ENCODE measurements around the gene CD8B.
A peak's percentile ranks its signal among the peaks of the same experiment; 100 is the strongest.
"Not testable (repeated sequence)": the region's sequence is repeated elsewhere in the genome, so short reads cannot be mapped to it uniquely, and the experiment has no call there.

Gene CD8B

DNA sequence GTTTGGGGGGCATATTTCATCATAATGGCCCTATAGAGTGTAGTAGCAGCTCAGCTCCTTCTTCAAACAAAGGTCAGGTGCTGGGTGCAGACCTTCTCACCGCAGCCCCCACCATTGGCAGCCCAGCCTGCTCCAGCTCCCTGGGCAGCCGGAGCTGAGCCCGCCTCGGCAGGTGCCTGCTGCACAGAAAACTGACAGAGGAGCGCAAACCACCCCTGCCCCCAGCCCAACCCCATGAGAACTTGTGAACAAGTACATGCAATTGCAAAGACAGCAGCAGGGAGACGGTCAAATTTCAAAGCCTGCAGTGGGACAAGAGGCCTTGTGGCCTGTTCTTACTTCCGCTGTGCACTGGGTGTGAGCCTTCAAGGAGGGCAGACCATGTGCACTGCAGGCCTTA, 22.2 kb downstream of the CD8B start:
- not testable (repeated sequence) for H3K4me3 ChIP-seq (ENCODE audit: low read length)

DNA sequence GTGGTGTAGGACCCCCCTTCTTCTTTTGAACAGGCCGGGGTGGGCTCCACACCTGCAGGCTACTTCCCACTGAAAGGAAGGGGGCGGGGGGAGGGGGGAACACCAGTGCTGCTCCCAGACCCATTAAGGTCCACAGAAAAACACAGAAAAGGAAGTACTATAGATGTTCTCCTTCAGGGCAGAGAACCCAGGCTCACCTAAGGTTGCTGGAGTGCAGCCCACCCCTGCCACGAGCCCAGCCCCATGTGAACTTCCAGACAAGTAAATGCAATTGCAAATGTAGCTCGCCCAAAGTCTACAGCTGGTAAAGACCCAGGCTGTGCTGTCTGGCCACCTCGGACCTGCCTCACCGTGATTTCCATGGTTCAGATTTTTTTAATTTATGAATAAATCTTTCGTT, 24.0 kb downstream of the CD8B start:
- H3K4me3 ChIP-seq (ENCODE audit: low read length); DNase-seq (ENCODE audit: low read depth, low spot score): not testable (repeated sequence)

More for the DNA sequence above, 22.2 kb downstream of the CD8B start:
- DNase-seq (ENCODE audit: low read depth, low spot score): not testable (repeated sequence)

DNA sequence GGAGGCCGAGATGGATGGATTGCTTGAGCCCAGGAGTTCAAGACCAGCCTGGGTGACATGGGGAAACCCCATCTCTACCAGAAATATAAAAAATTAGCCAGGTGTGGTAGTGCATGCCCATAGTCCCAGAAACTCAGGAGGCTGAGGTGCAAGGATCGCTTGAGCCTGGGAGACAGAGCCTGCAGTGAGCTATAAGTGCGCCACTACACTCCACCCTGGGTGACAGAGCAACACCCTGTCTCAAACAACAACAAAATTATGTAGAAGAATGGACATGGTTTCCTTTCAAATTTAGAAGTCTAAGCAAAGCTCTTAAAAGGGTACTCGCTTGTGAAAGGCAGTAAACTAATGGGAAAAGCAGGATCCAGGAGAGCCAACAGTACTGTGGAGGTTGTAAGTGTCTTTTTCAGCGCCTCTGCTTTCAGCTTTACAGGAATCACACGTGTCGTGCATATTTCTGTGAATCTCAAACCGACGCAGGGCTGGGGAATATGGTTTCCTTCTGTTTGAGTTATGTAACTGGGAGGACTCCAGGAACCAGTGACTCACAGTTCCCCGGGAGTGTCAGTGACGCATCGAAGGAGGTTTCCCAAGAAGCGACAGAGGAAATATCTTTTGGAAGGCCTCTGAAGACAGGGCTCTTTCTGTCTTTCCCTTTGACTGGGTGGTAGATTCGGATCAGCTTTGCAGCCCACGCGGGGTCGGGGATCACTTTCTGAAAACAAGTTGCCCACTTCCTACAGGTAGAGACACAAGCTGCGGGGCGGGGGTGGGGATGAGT, 24.6 kb downstream of the CD8B start:
- H3K4me3 ChIP-seq (ENCODE audit: low read length); DNase-seq (ENCODE audit: low read depth, low spot score): not testable (repeated sequence)

DNA sequence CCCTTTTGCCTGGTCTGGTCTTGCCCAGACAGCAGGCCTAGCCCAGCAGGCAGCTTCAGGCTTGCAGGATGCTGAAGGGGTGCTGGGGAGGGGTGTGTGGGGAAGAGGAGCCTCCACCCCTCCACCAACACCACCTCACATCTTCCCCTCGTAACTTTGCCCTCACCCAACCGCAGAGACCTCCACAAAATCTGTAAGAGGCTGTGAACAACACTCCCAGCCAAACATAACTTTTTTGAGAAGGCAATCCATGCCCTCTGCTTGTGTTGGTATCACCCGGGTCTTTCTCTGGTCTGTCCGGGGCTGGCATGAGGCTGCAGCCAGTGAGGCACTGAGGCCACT, 26.2 kb downstream of the CD8B start:
- not testable (repeated sequence) for H3K4me3 ChIP-seq (ENCODE audit: low read length); DNase-seq (ENCODE audit: low read depth, low spot score)

DNA sequence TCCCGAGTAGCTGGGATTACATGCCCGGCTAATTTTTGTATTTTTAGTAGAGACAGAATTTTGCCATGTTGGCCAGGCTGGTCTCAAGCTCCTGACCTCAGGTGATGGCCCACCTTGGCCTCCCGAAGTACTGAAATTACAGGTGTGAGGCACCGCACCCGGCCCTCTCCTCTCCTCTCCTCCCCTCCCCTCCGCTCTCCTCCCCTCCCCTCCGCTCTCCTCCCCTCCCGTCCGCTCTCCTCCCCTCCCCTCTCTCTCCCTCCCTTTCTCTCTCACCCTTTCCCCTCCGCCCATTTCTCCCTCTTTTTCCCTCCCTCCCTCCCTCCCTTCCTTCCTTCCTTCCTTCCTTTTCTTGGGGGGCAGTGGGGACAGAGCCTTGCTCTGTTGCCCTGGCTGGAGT, 28.4 kb downstream of the CD8B start:
- no peak for DNase-seq (ENCODE audit: low read depth, low spot score)
- no peak overlapping the region for H3K4me3 ChIP-seq (ENCODE audit: low read length)

DNA sequence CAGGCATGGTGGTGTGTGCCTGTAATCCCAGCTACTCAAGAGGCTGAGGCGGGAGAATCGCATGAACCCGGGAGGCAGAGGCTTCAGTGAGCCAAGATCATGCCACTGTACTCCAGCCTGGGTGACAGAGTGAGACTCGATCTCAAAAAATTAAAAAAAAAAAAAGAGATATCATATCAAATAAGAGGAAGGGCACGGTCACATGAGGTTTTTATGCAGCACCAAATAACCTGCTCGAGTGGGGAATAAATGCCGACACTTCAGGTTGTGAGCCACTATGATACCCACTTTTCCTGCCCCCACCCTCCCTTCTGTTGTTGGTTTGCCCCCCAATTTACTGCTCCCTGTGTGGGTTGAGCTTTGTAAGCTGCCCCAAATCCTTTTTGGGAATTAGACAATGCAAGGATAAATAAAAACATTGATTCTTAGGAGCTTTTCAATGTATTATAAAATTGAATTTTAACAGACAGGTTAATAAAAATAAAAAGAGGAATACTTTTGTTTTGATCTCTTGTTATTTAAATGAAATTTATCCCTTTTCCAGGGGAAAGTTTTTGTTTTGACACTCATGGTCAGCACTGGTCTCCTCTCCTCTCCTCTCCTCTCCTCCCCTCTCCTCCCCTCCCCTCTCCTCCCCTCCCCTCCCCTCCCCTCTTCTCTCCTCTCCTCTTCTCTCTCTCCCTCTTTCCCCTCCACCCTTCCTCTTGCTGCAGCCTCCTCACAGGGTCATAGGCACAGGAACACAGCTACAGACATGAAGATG, 29.2 kb downstream of the CD8B start:
- DNase-seq (ENCODE audit: low read depth, low spot score): no peak

DNA sequence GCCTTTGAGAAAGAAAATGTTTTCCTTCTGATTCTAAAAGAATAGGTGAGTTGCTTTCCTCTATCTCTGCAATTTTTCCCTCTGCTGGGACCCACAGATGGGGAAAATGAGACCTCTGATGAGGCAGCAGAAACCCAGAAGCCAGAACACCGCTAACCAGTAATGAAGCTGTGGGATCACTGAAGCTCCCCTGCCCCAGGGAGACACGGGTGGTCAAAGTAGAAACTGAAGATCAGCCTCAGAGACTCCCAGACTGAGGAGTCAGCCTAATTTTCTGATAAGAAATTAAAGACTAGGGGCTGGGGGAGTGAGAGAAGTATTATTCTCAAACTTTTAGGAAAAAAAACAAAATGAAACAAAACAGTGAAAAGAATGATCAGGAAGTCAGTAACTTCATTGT, 30.1 kb downstream of the CD8B start:
- no peak for DNase-seq (ENCODE audit: low read depth, low spot score)
- no peak overlapping the region for H3K4me3 ChIP-seq (ENCODE audit: low read length)

More for the DNA sequence above, 29.2 kb downstream of the CD8B start:
- no peak overlapping the region for H3K4me3 ChIP-seq (ENCODE audit: low read length)

DNA sequence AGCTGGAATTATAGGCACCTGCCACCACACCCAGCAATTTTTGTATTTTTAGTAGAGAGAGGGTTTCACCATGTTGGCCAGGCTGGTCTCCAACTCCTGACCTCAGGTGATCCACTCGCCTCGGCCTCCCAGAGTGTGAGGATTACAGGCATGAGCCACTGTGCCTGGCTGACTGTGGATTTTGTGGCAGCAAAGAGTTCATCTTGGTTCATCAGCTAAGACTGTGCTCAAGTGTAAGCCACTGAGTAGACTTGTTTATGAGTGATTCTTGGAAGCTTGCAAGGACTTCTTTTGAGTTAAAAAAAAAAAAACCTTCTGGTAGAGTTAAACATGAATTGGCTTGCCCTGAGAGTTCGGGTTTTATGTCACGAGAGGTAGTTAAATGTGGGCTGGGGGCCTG, 34.7 kb downstream of the CD8B start:
- no peak overlapping the region for H3K4me3 ChIP-seq (ENCODE audit: low read length)

DNA sequence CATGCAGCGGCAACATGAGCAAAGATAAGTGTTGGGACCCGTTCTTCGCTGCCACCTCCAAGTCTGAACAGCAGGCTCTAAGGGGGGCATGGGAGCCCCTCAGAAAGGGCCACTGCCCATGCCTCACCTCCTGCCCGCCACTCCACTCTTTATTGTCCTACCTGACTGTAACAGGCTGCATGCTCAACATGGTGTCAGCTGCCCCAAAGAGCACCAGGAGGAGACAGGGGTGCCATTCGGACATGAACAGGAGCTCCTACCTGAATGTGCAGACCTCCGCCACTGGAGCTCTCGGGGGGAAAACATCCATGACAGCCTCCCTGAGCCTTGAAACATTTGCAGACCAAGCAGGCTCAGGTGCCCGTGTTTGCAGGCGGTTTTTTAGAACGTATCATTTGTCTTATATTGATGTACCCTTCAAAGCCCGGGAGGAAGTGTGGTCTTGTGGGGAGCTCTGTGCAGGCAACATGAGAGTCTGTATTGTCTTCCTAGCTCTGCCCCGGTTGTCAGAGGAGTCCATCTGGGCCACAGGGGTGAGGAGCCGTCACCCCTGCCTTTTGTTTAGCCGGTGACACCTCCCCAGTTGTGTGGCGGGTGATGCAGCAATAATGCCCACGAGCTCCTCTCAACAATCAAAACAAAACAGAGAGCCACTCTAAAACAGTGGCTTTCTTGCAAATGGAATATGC, 35.8 kb downstream of the CD8B start:
- DNase-seq (ENCODE audit: low read depth, low spot score): peak; percentile 92
- peak overlapping the region; percentile 59 for H3K4me3 ChIP-seq (ENCODE audit: low read length)

More for the DNA sequence above, 34.7 kb downstream of the CD8B start:
- no peak for DNase-seq (ENCODE audit: low read depth, low spot score)

DNA sequence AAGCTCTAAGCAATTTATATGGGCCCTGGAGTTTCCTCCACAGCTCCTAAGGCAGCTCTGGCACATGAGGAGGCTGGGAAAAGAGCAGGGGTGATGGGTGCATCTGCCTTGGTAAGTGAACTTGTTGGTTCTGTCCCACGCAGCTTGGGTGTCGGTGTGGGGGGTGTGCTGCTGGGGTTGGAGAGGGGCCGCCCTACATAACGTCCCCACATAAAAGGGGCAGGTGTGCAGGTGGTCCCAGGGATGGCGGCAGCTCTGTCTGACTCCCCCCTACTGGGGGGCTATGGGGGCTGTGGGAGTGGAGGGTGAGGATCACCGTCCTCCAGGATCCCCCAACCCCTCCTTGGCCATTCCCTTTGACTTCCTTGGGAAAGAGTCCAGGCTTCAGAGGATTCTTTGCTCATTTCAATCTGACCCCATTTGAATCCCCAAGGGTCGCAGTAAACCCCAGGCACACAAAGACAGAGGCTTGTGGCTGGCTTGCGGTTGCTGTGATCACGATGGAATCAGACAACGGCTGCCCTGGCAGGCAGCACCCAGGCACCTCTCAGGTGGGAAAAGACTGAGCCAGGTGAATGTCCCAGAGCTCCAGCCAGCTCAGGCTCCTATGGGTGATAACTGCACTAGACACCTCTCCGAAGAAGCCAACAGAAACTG, 36.5 kb downstream of the CD8B start:
- H3K4me3 ChIP-seq (ENCODE audit: low read length): peak overlapping the region; percentile 59
- peak; percentile 90 for DNase-seq (ENCODE audit: low read depth, low spot score)

DNA sequence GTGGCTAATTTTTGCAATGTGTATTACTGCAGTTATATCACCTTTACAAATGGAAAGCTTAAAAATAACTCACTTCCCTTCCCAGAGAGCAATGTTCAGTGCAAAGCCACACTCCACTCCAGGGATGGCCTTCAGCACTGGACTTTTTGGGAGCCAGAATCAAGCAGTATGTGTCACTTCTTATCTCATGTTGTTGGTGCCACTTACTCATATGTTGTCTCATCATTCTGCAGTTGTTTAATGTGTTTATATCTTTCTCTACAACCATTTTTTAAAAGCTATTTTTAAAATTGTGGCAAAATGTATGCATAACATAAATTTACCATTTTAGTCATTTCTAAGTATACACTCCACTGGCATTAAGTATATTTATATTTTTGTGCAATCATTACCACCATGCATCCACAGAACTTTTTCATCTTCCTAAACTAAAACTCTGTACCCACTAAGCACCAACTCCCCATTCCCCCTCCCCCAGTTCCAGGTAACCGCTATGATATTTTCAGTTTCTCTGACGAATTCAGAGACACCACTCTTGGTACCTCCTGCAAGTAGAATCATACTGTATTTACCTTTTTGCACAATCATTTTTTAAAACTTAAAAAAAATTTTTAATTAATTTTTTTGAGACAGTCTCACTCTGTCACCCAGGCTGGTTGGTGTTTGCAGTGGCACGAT, 38.9 kb downstream of the CD8B start:
- no peak overlapping the region for H3K4me3 ChIP-seq (ENCODE audit: low read length)
- no peak for DNase-seq (ENCODE audit: low read depth, low spot score)

DNA sequence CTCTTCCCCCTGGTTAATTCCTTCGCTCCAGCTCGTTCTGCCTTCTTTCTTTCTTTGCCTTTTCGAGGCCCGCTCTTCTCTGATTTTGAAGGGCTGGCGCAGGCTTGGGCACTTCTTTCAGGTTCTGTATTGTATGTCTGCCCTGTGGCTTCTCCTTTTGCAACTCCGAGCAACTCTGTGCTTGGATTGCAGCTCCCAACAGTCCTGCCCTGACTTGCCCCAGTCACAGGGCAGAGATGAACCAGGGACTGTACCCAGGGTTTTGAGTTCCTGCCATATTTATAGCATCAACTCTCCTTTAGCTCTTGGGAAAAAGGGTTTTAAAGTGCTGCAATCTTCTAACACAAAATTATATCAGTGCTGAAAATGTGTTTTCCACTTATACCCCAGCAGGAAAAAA, 39.8 kb downstream of the CD8B start:
- DNase-seq (ENCODE audit: low read depth, low spot score): no peak
- H3K4me3 ChIP-seq (ENCODE audit: low read length): peak overlapping the region; percentile 39

DNA sequence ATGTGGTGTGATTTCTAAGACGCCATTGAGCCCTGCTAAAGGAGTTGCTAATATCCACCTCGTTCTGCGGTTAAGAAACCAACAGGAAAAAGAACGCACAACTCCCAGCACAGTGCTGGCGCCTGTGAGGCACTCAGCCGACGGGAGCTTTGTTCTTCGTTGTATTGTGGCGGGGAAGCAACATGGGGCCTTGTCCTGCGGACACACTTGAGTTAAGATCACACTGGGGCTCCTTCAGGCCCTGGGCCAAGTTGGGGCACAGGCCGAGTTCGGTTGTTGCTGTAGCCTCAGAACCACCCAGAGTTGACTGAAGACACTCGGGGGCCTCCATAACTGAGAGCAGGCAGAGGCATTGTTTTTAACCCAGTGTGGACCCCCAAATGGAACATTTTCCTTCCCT, 40.4 kb downstream of the CD8B start:
- DNase-seq (ENCODE audit: low read depth, low spot score): peak; percentile 70
- peak overlapping the region; percentile 39 for H3K4me3 ChIP-seq (ENCODE audit: low read length)

DNA sequence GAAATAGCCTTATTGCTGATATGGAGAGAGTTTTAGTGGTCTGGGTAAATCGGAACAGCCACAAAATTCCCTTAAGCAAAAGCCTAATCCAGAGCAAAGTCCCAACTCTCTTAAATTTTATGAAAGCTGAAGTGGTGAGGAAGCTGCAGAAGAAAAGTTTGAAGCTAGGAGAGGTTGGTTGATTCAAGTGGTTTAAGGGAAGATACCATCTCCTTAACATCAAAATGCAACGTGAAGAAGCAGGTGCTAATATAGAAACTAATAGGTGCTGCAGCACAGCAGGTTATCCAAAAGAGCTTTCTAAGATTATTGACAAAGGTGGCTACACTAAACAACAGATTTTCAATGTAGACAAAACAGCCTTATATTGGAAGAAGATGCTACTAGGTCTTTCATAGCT, 42.7 kb downstream of the CD8B start:
- DNase-seq (ENCODE audit: low read depth, low spot score): peak; percentile 69
- H3K4me3 ChIP-seq (ENCODE audit: low read length): no peak overlapping the region

DNA sequence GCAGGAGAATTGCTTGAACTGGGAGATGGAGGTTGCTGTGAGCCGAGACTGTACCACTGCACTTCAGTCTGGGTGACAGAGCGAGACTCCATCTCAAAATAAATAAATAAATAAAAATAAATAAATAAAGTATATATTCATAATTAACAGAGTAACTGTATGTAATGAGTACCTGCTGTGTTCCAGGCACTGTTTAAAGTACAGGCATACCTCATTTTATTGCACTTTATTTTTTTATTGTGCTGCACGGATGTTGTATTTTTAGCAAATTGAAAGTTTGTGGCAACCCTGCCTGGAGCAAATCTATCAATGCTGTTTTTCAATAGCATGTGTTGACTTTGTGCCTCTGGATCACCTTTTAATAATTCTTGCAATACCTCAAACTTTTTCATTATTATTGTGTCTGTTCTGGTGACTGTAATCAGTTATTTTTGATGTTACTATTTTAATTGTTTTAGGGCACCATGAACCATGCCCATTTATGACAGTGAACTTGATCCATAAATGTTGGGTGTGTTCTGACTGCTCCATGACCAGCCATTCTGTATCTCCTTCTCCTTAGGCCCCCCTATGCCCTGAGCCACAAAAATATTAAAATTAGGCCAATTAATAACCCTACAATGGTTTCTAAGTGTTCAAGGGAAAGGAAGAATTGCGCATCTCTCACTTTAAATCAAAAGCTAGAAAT, 43.4 kb downstream of the CD8B start:
- no peak for DNase-seq (ENCODE audit: low read depth, low spot score)

DNA sequence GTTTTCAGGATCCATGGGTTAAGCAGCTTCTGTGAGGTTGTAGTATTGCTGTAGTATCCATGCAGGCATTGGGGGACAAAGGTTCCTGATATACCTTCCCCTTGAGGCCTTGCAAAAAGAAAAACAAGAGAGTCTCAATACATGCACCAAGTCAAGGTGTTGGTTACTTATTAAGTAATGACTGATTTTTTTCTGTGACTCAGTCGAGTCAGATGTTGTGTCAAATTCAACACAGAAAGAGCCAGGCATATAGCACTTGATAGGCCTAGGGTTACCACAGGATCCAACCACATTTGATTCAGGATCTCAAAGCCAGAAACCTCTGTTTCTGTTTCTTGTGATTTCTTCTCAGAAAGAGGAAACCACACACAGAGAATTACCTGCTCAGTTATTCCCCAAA, 46.1 kb downstream of the CD8B start:
- peak; percentile 82 for DNase-seq (ENCODE audit: low read depth, low spot score)
- no peak overlapping the region for H3K4me3 ChIP-seq (ENCODE audit: low read length)

More for the DNA sequence above, 43.4 kb downstream of the CD8B start:
- H3K4me3 ChIP-seq (ENCODE audit: low read length): no peak overlapping the region

DNA sequence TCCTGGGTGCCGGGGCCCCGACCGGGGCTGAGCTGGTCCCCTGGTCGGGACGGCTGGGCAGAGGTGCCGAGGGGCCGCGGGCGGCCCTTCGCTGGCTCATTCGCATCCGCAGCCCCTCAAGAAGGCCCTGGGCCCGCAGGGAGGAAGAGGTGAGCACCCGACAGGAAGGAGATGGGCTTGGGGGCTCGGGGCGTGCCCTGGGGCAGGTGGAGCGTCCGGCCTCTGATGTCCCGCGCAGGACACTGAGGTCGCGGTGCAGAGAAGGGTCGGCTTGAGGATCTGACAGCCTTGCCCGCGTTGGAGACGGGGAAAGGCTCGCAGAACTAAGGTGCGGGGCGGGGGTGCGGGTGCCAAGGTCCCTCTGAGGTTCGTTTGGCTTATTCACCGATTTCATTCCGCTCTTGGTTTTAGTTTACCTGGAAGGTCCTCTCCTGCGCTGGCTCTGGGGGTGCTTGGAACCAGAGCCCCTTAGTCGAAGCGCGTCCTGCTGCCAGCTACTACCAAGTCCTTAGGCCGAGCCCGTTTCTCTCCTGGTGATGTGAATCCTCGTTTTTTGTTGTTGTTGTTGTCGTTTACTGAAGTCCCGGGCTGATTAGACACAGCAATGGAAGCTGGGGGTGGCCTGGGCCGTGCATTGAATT, 52.1 kb downstream of the CD8B start:
- no peak for DNase-seq (ENCODE audit: low read depth, low spot score)
- H3K4me3 ChIP-seq (ENCODE audit: low read length): no peak overlapping the region
